H1 (cell line): Measurements from ENCODE around the gene ALDH3B1. TPM values are rescaled to one million over a fixed set of nuclear protein-coding genes. Genes with fewer than 3 reads are reported as not detected.

ENCODE experiments used
- CTCF ChIA-PET: fragments of 300-600 bp; sonication (Branson Sonifier 250); formaldehyde crosslinking; loops from one replicate; lab custom pipeline; 2021; ENCODE audit not compliant: partially characterized antibody; lab: Charles Lee
- POLR2A ChIA-PET: fragments of 300-600 bp; sonication (Branson Sonifier 250); formaldehyde crosslinking; loops from one replicate; lab custom pipeline; 2021; ENCODE audit warnings: inconsistent platforms; ENCODE audit not compliant: partially characterized antibody; lab: Charles Lee
- DNase-seq, 2 experiments: peaks; one replicate each; pipeline versions ENCODE4 v3.0.0 to v3.0.0-alpha.2; 2010 to 2022; ENCODE audit warnings: low spot score in 2 of 2, low read depth in 1 of 2, mixed read lengths in 1 of 2
- FAIRE-seq: peaks from 2 replicates; lab custom pipeline; 2011; peaks lifted over from hg19 to GRCh38; lab: Jason Lieb, UNC
- H2AFZ ChIP-seq: 2 replicates; pipeline ENCODE4 v1.8.1; 2012; ENCODE audit warnings: low read length, inconsistent platforms
- H2AK5ac ChIP-seq: 2 replicates; pipeline ENCODE4 v1.6.1; 2013; ENCODE audit warnings: low read depth, low read length
- H2BK120ac ChIP-seq: replicated peaks from 2 replicates; pipeline ENCODE3; 2013; ENCODE audit warnings: low read depth, low read length, inconsistent platforms
- H2BK12ac ChIP-seq: 2 replicates; pipeline ENCODE4 v1.6.1; 2013; ENCODE audit warnings: low read depth, low read length
- H2BK15ac ChIP-seq: 2 replicates; pipeline ENCODE4 v1.6.1; 2013; ENCODE audit warnings: low read length
- H2BK20ac ChIP-seq: 2 replicates; pipeline ENCODE4 v1.6.1; 2013; ENCODE audit warnings: low read length
- H2BK5ac ChIP-seq: 2 replicates; pipeline ENCODE4 v1.6.1; 2013; ENCODE audit warnings: low read depth, low read length
- H3K14ac ChIP-seq: 2 replicates; pipeline ENCODE4 v1.6.1; 2013; ENCODE audit warnings: inconsistent platforms; ENCODE audit not compliant: insufficient read length
- H3K18ac ChIP-seq: 2 replicates; pipeline ENCODE4 v1.6.1; 2013; ENCODE audit warnings: low read length; ENCODE audit errors: extremely low read depth
- H3K23ac ChIP-seq: 2 replicates; pipeline ENCODE4 v1.6.1; 2013; ENCODE audit warnings: inconsistent platforms; ENCODE audit not compliant: insufficient read length
- H3K23me2 ChIP-seq: 2 replicates; pipeline ENCODE4 v1.6.1; 2013; ENCODE audit warnings: low read depth, low read length
- H3K27ac ChIP-seq: 2 replicates; pipeline ENCODE4 v1.6.1; 2011; ENCODE audit warnings: low read depth, low read length, inconsistent platforms
- H3K27me3 ChIP-seq, 4 experiments: replicated peaks in 1 of 4; 1 replicate in 1 of 4; 2 replicates in 3 of 4; pipeline versions ENCODE4 v1.6.1 to v1.8.1; 2011 to 2013; ENCODE audit warnings: low read length in 3 of 4, mild to moderate bottlenecking in 3 of 4, inconsistent platforms in 2 of 4, mixed read lengths in 2 of 4, moderate library complexity in 1 of 4; ENCODE audit not compliant: control insufficient read depth in 3 of 4, insufficient read depth in 3 of 4; ENCODE audit errors: extremely low read depth in 1 of 4
- H3K36me3 ChIP-seq, 4 experiments: 2 replicates each; pipeline versions ENCODE4 v1.6.1 to v1.8.1; 2011 to 2013; ENCODE audit warnings: mild to moderate bottlenecking in 4 of 4, low read length in 3 of 4, moderate library complexity in 2 of 4, control low read depth in 1 of 4, inconsistent platforms in 1 of 4; ENCODE audit not compliant: insufficient read depth in 4 of 4, control insufficient read depth in 2 of 4
- H3K4ac ChIP-seq: replicated peaks from 2 replicates; pipeline ENCODE3; 2013; ENCODE audit warnings: low read length, low read depth, mixed read lengths, inconsistent platforms; ENCODE audit not compliant: insufficient read length
- H3K4me1 ChIP-seq, 4 experiments: replicated peaks in 1 of 4; 1 replicate in 1 of 4; 2 replicates in 3 of 4; pipeline versions ENCODE4 v1.6.1 to v1.8.1; 2011 to 2013; ENCODE audit warnings: low read length in 3 of 4, inconsistent platforms in 2 of 4, mixed read lengths in 1 of 4; ENCODE audit not compliant: insufficient read depth in 4 of 4, control insufficient read depth in 3 of 4
- H3K4me2 ChIP-seq, 2 experiments: 2 replicates each; pipeline versions ENCODE4 v1.6.1 to v1.8.1; 2011 to 2013; ENCODE audit warnings: low read depth in 2 of 2, low read length in 2 of 2, control low read depth in 1 of 2, inconsistent platforms in 1 of 2, mild to moderate bottlenecking in 1 of 2; ENCODE audit not compliant: insufficient read depth in 1 of 2
- H3K4me3 ChIP-seq, 4 experiments: fragments of 200-600, 300-600 bp in 1 of 4; sonication (generic), shearing (Covaris generic), sonication (Bioruptor Twin) in 1 of 4; 2 replicates each; pipeline versions ENCODE4 v1.5.1 to v1.8.1; 2011 to 2016; ENCODE audit warnings: low read length in 4 of 4, low read depth in 3 of 4, control low read depth in 2 of 4, inconsistent platforms in 2 of 4, mild to moderate bottlenecking in 2 of 4, mixed read lengths in 1 of 4, moderate library complexity in 1 of 4; ENCODE audit not compliant: insufficient read depth in 2 of 4; ENCODE audit errors: extremely low read depth in 1 of 4
- H3K56ac ChIP-seq: replicated peaks from 2 replicates; pipeline ENCODE3; 2013; ENCODE audit warnings: low read depth, mild to moderate bottlenecking, mixed read lengths, low read length, inconsistent platforms; ENCODE audit not compliant: insufficient read length
- H3K79me1 ChIP-seq: 2 replicates; pipeline ENCODE4 v1.6.1; 2013; ENCODE audit warnings: low read depth, low read length, control low read depth
- H3K79me2 ChIP-seq, 2 experiments: 2 replicates each; pipeline versions ENCODE4 v1.6.1 to v1.8.1; 2012 to 2013; ENCODE audit warnings: low read length in 2 of 2, mild to moderate bottlenecking in 2 of 2, inconsistent platforms in 1 of 2; ENCODE audit not compliant: insufficient read depth in 2 of 2, control insufficient read depth in 1 of 2
- H3K9ac ChIP-seq, 4 experiments: replicated peaks in 1 of 4; 1 replicate in 1 of 4; 2 replicates in 3 of 4; pipeline versions ENCODE4 v1.6.1 to v1.8.1; 2011 to 2013; ENCODE audit warnings: low read depth in 3 of 4, low read length in 3 of 4, control low read depth in 2 of 4, mild to moderate bottlenecking in 2 of 4, moderate library complexity in 2 of 4, inconsistent platforms in 1 of 4; ENCODE audit errors: extremely low read depth in 1 of 4
- H3K9me3 ChIP-seq, 2 experiments: 2 replicates each; pipeline versions ENCODE4 v1.6.1 to v1.8.1; 2012 to 2013; ENCODE audit warnings: mild to moderate bottlenecking in 2 of 2, moderate library complexity in 2 of 2, control low read depth in 1 of 2, inconsistent platforms in 1 of 2, low read depth in 1 of 2, low read length in 1 of 2, mixed read lengths in 1 of 2; ENCODE audit not compliant: insufficient read depth in 2 of 2
- H4K20me1 ChIP-seq, 2 experiments: replicated peaks in 1 of 2; 2 replicates each; pipeline versions ENCODE3 to v1.8.1; 2011 to 2013; ENCODE audit warnings: inconsistent platforms in 2 of 2, low read length in 2 of 2, mild to moderate bottlenecking in 1 of 2; ENCODE audit not compliant: insufficient read depth in 2 of 2, control insufficient read depth in 1 of 2
- H4K5ac ChIP-seq: 2 replicates; pipeline ENCODE4 v1.6.1; 2013; ENCODE audit warnings: low read length, low read depth, mixed read lengths, inconsistent platforms; ENCODE audit not compliant: insufficient read length
- H4K8ac ChIP-seq: 2 replicates; pipeline ENCODE4 v1.8.0; 2013; ENCODE audit warnings: mild to moderate bottlenecking, moderate library complexity, low read length, inconsistent platforms; ENCODE audit not compliant: insufficient read depth; ENCODE audit errors: extremely low read depth
- H4K91ac ChIP-seq: replicated peaks from 2 replicates; pipeline ENCODE3; 2013; ENCODE audit warnings: low read length, mixed read lengths, inconsistent platforms; ENCODE audit not compliant: insufficient read length
- CHD1 ChIP-seq: IDR thresholded peaks from 2 replicates; pipeline ENCODE4 v1.6.1; 2012; ENCODE audit warnings: low read depth, low read length, improper control_type of control experiment
- WGBS, 2 experiments: shearing (Covaris generic) in 1 of 2; methylation state at CpG; one replicate each; pipeline versions ENCODE4 v1.1.6 to v1.1.7; 2013 to 2015; ENCODE audit warnings: low lambda C conversion rate in 2 of 2, mixed read lengths in 2 of 2, inconsistent platforms in 1 of 2, low coverage in 1 of 2, missing lambda C conversion rate in 1 of 2; ENCODE audit not compliant: insufficient replicate concordance in 2 of 2, insufficient coverage in 1 of 2, insufficient read length in 1 of 2; ENCODE audit errors: extremely low coverage in 1 of 2, missing lambda C conversion rate in 1 of 2; 5-methylcytosine and 5-hydroxymethylcytosine counted together
- polyA plus RNA-seq, 7 experiments: library from polyadenylated mRNA; depleted of rRNA in 3 of 7; stranded (reverse) in 5 of 7; unstranded in 2 of 7; fragments of >200 nt in 5 of 7; fragments of 200-250 nt in 2 of 7; gene quantifications; 1 replicate in 5 of 7; 2 replicates in 1 of 7; 4 replicates in 1 of 7; pipeline versions ENCODE4 v1.2.1 to v1.2.3, GENCODE V29; 2011 to 2013; ENCODE audit warnings: missing spikeins in 2 of 7, mixed read lengths in 2 of 7
- total RNA-seq: library from RNA; stranded (reverse); fragmentation: NEBNext Ultra II Directional; extraction: Animal tissue kit (Norgen Biotek cat#: 25700); gene quantifications from 2 replicates; pipeline ENCODE4 v1.2.1, GENCODE V29; 2021
- TF ChIP-seq, protein P1 (sequence below): IDR thresholded peaks from 2 replicates; pipeline ENCODE4 v1.6.1; 2012; ENCODE audit warnings: inconsistent platforms

Gene ALDH3B1
- total and polyA plus RNA-seq, 2 of the 8 experiments (the other 6 are each of a cell fraction or from before 2014, with no cell fraction given): 0.32 to 0.47 TPM

DNA sequence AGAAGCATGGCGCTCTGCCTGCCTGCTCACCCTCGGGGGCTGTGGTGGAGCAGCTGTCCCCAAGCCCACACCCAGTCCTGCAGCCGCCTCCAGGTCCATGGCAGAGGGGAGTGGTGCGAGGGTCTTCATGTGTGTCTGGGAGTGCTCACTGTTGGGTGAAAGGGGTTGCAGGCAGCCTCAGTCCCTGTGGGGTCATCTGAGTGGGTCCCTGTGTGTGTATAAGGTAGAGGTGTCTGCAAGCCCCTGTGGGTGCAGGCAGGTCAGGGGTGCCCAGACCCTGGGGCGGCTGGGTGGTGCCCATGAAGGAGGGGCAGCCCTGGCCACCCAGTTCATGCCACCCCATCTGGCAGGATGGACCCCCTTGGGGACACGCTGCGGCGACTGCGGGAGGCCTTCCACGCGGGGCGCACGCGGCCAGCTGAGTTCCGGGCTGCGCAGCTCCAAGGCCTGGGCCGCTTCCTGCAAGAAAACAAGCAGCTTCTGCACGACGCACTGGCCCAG, 4.9 kb downstream of the ALDH3B1 start:
- WGBS, 2 experiments: 91% methylated on average over 18 of the region's 19 CpGs; no CpG with 5 or more reads in 1 of the 2 experiments
- POLR2A ChIA-PET: interaction anchor here (1.0 to 2.8 kb wide), 4 partner anchors 9 to 23 kb away, joined by 3 to 14 read pairs (median 4); partner anchors contain the start of gene TCIRG1

More for the DNA sequence above, 4.9 kb downstream of the ALDH3B1 start:
- H3K9ac ChIP-seq: no peak overlapping the region
- H2BK15ac ChIP-seq: no peak overlapping the region
- H2AK5ac ChIP-seq: no peak overlapping the region
- H2BK12ac ChIP-seq: no peak overlapping the region
- H2BK120ac ChIP-seq: no peak overlapping the region
- H3K18ac ChIP-seq: no peak overlapping the region
- no peaks in the 10 kb centered on the region for H3K27me3 ChIP-seq
- no peak overlapping the region for H2BK5ac ChIP-seq
- H4K8ac ChIP-seq: peak overlapping the region; percentile 35; the same call in 1 of the 2 replicates
- no peaks in the 10 kb centered on the region for H4K20me1 ChIP-seq
- H4K91ac ChIP-seq: no peak overlapping the region
- no peak overlapping the region for H3K4ac ChIP-seq
- DNase-seq (no peak), FAIRE-seq (no peak)
- no peaks in the 10 kb centered on the region for H3K79me2 ChIP-seq
- no peak overlapping the region for H3K56ac ChIP-seq
- H3K9me3 ChIP-seq: no peaks in the 10 kb centered on the region
- no peak overlapping the region for H2AFZ ChIP-seq
- CTCF ChIA-PET: interaction anchor here (0.7 to 1.5 kb wide), 2 partner anchors 9 to 18 kb away, joined by 3 to 5 read pairs; no protein-coding TSS in a partner anchor
- peaks cover 0 to 15% (median 9%) of the 10 kb centered on the region in 4 experiments; a peak in 6 of 7 replicates for H3K4me1 ChIP-seq
- no peak for TF ChIP-seq CHD1
- TF ChIP-seq, protein P1, sequence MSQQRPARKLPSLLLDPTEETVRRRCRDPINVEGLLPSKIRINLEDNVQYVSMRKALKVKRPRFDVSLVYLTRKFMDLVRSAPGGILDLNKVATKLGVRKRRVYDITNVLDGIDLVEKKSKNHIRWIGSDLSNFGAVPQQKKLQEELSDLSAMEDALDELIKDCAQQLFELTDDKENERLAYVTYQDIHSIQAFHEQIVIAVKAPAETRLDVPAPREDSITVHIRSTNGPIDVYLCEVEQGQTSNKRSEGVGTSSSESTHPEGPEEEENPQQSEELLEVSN: no peak
- H3K79me1 ChIP-seq: no peaks in the 10 kb centered on the region
- no peak overlapping the region for H3K4me2 ChIP-seq
- H3K23me2 ChIP-seq: no peaks in the 10 kb centered on the region
- H2BK20ac ChIP-seq: no peak overlapping the region
- no peaks in the 10 kb centered on the region for H3K36me3 ChIP-seq
- no peak overlapping the region for H3K27ac ChIP-seq
- H3K14ac ChIP-seq: no peak overlapping the region
- no peak overlapping the region for H3K4me3 ChIP-seq
- no peak overlapping the region for H3K23ac ChIP-seq
- no peak overlapping the region for H4K5ac ChIP-seq
